Tibial artery (tissue), 4 donors: ENCODE measurements around the gene KRTAP4-6.
"Not testable (repeated sequence)": the region's sequence is repeated elsewhere in the genome, so short reads cannot be mapped to it uniquely, and the experiment has no call there.

Experiments
- DNase-seq, 2 donors: peaks; one replicate each; pipeline ENCODE4 v3.0.0-alpha.2; 2019
- H3K27ac ChIP-seq, 2 donors: fragments of 200-600 bp; sonication (generic) in 1 of 2; 1 replicate in 1 of 2; 2 replicates in 1 of 2; pipeline ENCODE4 v1.5.1; 2018 to 2019; ENCODE audit warnings: mild to moderate bottlenecking in 1 of 2
- H3K27me3 ChIP-seq, 2 donors: fragments of 200-600 bp; sonication (generic) in 1 of 2; one replicate each; pipeline versions ENCODE4 v1.5.1 to v1.6.0; 2016 to 2019
- H3K36me3 ChIP-seq, 3 donors: fragments of 200-600 bp; sonication (generic) in 2 of 3; one replicate each; pipeline ENCODE4 v1.5.1; 2016 to 2019; ENCODE audit warnings: mild to moderate bottlenecking in 2 of 3
- H3K4me1 ChIP-seq, 4 donors: fragments of 200-600 bp; sonication (generic) in 2 of 4; 1 replicate in 3 of 4; 2 replicates in 1 of 4; pipeline ENCODE4 v1.5.1; 2016 to 2019
- H3K4me3 ChIP-seq, 2 donors: fragments of 200-600 bp; sonication (generic) in 1 of 2; 1 replicate in 1 of 2; 2 replicates in 1 of 2; pipeline ENCODE4 v1.5.1; 2018 to 2019; ENCODE audit warnings: mild to moderate bottlenecking in 2 of 2
- H3K9me3 ChIP-seq, 3 donors: fragments of 200-600 bp; sonication (generic) in 1 of 3; one replicate each; pipeline ENCODE4 v1.5.1; 2016 to 2019
- intact Hi-C: fragments of 100-400 bp; cut with DNase I; formaldehyde crosslinking; loops from one replicate; pipeline ENCODE4 v1.15.0; 2023; ENCODE audit warnings: low total_unique reads
- TF ChIP-seq, protein P1 (sequence below), 2 experiments: fragments of 200-600 bp in 1 of 2; fragments of 450-650 bp in 1 of 2; IDR thresholded peaks; one replicate each; pipeline ENCODE4 v1.5.1; 2017 to 2019; ENCODE audit warnings: antibody characterized with exemption in 2 of 2, mild to moderate bottlenecking in 1 of 2, moderate library complexity in 1 of 2

KRTAP4-6 gene

DNA sequence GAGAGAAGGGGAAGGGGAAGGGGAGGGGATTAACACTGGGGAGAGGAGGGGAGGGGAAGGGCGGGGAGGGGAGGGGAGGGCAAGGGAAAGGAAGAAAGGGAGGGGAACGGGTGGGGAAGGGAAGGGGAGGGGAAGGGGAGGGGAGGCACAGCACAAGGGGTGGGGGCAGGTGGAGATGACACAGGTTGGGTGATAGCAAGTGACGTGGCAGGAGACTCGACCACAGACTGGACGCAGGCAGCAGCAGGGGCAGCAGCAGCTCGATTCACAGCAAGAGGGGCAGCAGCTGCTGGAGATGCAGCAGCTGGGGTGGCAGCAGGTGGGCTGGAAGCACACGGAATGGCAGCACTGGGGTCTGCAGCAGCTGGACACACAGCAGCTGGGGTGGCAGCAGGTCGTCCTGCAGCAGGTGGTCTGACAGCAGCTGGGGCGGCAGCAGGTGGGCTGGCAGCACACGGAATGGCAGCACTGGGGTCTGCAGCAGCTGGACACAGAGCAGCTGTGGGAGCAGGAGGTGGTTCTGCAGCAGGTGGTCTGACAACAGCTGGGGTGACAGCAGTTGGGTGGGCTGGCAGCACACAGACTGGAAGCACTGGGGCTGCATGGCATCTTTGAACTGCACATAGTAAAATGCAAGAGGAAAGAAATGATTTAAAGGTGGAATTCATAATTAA, 38.6 kb downstream of the KRTAP4-6 start, which contains the start of gene KRTAP4-16:
KRTAP4-16 (minus strand) TSS at position 624 of the 674 bp plus-strand sequence; CDS start at position 624, 0 bp downstream.
- Histone ChIP-seq H3K9me3 (no peaks in the 10 kb centered on the region), H3K4me3 (no peak within 1 kb of the TSS), H3K36me3 (no peaks in the 10 kb centered on the region), H3K4me1 (no peaks in the 10 kb centered on the region), H3K27ac (no peak within 1 kb of the TSS), H3K27me3 (no peaks in the 10 kb centered on the region)
- DNase-seq = no peak
- intact Hi-C loops = no loop called here
- TF ChIP-seq, protein P1, sequence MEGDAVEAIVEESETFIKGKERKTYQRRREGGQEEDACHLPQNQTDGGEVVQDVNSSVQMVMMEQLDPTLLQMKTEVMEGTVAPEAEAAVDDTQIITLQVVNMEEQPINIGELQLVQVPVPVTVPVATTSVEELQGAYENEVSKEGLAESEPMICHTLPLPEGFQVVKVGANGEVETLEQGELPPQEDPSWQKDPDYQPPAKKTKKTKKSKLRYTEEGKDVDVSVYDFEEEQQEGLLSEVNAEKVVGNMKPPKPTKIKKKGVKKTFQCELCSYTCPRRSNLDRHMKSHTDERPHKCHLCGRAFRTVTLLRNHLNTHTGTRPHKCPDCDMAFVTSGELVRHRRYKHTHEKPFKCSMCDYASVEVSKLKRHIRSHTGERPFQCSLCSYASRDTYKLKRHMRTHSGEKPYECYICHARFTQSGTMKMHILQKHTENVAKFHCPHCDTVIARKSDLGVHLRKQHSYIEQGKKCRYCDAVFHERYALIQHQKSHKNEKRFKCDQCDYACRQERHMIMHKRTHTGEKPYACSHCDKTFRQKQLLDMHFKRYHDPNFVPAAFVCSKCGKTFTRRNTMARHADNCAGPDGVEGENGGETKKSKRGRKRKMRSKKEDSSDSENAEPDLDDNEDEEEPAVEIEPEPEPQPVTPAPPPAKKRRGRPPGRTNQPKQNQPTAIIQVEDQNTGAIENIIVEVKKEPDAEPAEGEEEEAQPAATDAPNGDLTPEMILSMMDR (IDR thresholded peaks at IDR 0.05) = no peak

DNA sequence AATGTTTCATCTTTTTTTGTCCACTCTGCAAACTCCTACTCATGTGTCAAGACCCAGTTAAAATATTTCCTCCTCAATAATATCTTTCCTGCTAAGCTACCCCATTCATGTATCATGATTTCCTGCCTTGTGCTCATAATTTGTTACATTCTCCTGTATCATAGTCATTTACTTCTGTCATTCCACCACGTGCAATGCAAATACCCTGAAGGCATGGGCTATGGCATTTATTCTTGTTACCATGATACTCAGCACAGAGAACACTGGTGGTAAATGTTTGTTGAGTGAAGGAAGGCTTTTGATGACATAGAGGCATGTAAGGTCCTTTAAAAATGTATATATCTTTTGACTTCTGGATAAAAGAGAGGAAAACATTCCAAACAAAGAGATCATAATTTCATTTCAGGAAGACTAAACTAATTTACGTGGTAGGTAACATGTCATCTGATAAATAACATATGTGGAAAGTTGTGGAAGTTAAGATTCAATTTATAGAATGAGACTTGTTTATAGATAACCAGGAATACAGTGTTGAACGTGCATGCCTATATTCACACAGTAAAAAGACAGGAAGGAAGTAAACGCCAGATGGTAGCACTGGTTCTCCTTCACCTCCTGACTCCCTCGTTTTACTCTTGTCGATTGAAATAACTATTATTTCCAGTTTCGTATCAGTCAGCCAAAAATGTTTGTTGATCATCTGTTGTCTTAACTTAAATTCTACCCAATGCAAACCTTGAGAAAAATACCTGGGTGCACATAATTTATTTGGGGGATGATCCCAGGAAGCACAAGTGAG, 40.5 kb downstream of the KRTAP4-6 start:
- intact Hi-C loops, DNase-seq, H3K36me3 ChIP-seq, H3K27me3 ChIP-seq, H3K27ac ChIP-seq, H3K4me3 ChIP-seq, H3K4me1 ChIP-seq, H3K9me3 ChIP-seq: not testable (repeated sequence)

DNA sequence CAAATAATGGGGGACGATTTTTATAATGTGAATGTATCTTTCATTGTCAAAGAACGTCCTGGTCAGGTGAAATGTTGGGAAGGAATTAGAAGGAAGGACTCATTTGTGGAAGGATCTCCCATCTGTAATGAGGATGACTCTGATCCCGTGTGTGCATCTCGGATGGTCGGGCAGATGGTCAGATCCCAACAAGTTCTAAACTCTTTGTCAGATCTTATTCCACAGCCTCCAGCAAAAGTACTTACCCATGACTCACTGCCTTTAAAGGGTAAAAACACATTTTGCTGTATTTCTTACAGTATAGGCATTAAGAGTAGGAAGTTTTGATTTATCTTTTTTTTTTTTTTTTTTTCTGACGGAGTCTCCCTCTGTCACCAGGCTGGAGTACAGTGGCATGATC, 41.9 kb downstream of the KRTAP4-6 start:
- H3K36me3 ChIP-seq = no peaks in the 10 kb centered on the region
- H3K27me3 ChIP-seq = no peaks in the 10 kb centered on the region
- H3K4me1 ChIP-seq = no peaks in the 10 kb centered on the region
- no peak for DNase-seq
- TF ChIP-seq, protein P1 (IDR thresholded peaks at IDR 0.05) = no peak
- intact Hi-C loops = no loop called here
- H3K9me3 ChIP-seq = no peaks in the 10 kb centered on the region
- H3K27ac ChIP-seq = no peak overlapping the region
- H3K4me3 ChIP-seq = no peak overlapping the region

DNA sequence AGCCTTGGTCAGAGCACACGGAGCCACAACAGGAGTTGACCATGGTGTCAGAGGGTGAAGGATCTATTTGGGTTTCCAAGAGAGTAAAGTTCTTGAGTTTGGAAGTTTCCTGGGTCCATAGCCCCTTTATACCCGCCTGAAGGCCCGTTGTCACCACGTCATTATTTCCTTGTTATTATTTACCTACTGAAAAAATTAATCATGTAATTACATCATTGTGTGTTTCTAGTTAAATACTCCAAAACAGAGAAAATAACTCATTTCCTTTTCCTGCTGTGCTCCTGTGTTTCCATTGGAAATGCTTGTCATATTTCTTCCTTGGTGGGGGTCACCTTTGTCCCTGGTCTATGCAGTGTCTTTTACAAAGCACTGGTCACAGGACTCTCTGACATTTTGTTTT, 42.3 kb downstream of the KRTAP4-6 start, which contains the start of gene KRTAP4-8:
KRTAP4-8 (minus strand) TSS at position 101 of the 400 bp plus-strand sequence; CDS start at position 43, 58 bp downstream.
- Histone ChIP-seq H3K4me1 (no peaks in the 10 kb centered on the region), H3K9me3 (no peaks in the 10 kb centered on the region), H3K4me3 (no peak within 1 kb of the TSS), H3K36me3 (no peaks in the 10 kb centered on the region), H3K27me3 (no peaks in the 10 kb centered on the region), H3K27ac (no peak within 1 kb of the TSS)
- intact Hi-C loops = no loop called here
- DNase-seq = no peak
- TF ChIP-seq, protein P1 (IDR thresholded peaks at IDR 0.05) = no peak

DNA sequence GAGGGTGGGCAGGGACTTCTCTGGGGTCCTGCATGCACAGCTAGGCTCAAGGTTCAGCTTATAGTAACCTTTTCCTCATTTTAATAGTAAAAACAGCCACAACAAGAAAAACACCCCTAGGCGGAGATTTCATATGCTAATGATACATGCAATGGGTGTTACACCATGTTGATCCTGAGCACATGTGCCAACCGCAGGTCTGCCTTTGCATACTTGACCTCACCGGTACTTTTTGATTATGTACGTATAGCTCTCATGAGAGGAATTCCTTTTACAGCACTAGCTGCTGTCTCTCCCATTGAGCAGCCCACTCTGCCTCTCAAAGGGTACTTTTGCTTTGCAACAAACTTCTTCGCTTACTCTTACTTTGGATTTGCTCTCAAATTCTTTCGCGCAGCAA, 44.3 kb downstream of the KRTAP4-6 start:
- Histone ChIP-seq H3K36me3 (no peaks in the 10 kb centered on the region), H3K4me1 (no peaks in the 10 kb centered on the region), H3K27ac (no peak overlapping the region), H3K27me3 (no peaks in the 10 kb centered on the region), H3K9me3 (no peaks in the 10 kb centered on the region), H3K4me3 (no peak overlapping the region)
- TF ChIP-seq, protein P1 (IDR thresholded peaks at IDR 0.05) = no peak
- no peak for DNase-seq
- intact Hi-C loops = no loop called here
